Body of pancreas (tissue), 4 donors: ENCODE results near the gene SBF2. TPM values are rescaled to one million over a fixed set of nuclear protein-coding genes. Genes with fewer than 3 reads are reported as not detected.

Experiments
- ATAC-seq: fragments of 150-250 bp; one replicate; pipeline ENCODE4 v1.9.1; 2016
- DNase-seq, 4 donors: peaks; one replicate each; pipeline ENCODE4 v3.0.0-alpha.2; 2019
- H3K27ac ChIP-seq, 4 donors: fragments of 200-600 bp; sonication (generic); 1 replicate in 3 of 4; 2 replicates in 1 of 4; pipeline versions ENCODE4 v1.5.1 to v1.6.1; 2016 to 2019; ENCODE audit warnings: mild to moderate bottlenecking in 1 of 4, mixed read lengths in 1 of 4, moderate library complexity in 1 of 4
- H3K27me3 ChIP-seq, 2 donors: fragments of 200-600 bp; sonication (generic); one replicate each; pipeline ENCODE4 v1.6.0; 2016; ENCODE audit warnings: mild to moderate bottlenecking in 1 of 2
- H3K36me3 ChIP-seq, 2 donors: fragments of 200-600 bp; sonication (generic); replicated peaks in 1 of 2; 2 replicates each; pipeline ENCODE4 v1.5.1; 2016; ENCODE audit warnings: low read depth in 2 of 2; ENCODE audit not compliant: insufficient read depth in 1 of 2
- H3K4me1 ChIP-seq: fragments of 200-600 bp; sonication (generic); one replicate; pipeline ENCODE4 v1.6.0; 2016
- H3K4me3 ChIP-seq, 2 donors: fragments of 200-600 bp; sonication (generic); 1 replicate in 1 of 2; 2 replicates in 1 of 2; pipeline ENCODE4 v1.5.1; 2016 to 2019
- H3K9me3 ChIP-seq, 3 donors: fragments of 200-600 bp; sonication (generic); 1 replicate in 2 of 3; 2 replicates in 1 of 3; pipeline ENCODE4 v1.5.1; 2016
- POLR2A ChIP-seq, 3 donors: fragments of 450-650 bp; IDR thresholded peaks; one replicate each; pipeline ENCODE4 v1.6.1; 2016; ENCODE audit warnings: antibody characterized with exemption in 3 of 3, mild to moderate bottlenecking in 2 of 3
- WGBS, 2 donors: methylation state at CpG; one replicate each; pipeline ENCODE4 v1.1.5; 2017; 5-methylcytosine and 5-hydroxymethylcytosine counted together
- intact Hi-C: fragments of 100-400 bp; cut with DNase I; formaldehyde crosslinking; loops from one replicate; pipeline ENCODE4 v1.15.1; 2023
- total RNA-seq, 2 donors: library from RNA; depleted of rRNA; stranded (reverse); fragments of >200 nt; gene quantifications; one replicate each; pipeline ENCODE4 v1.1.0, GENCODE V29; 2016
- TF ChIP-seq, protein P1 (sequence below), 7 experiments: fragments of 450-650 bp in 4 of 7; fragments of 200-600 bp in 3 of 7; sonication (generic) in 3 of 7; IDR thresholded peaks; one replicate each; pipeline ENCODE4 v1.5.1; 2016 to 2019; ENCODE audit warnings: antibody characterized with exemption in 7 of 7

Gene SBF2
- total RNA-seq, 2 donors from 2014 or later = 23.6 to 38.9 TPM

DNA sequence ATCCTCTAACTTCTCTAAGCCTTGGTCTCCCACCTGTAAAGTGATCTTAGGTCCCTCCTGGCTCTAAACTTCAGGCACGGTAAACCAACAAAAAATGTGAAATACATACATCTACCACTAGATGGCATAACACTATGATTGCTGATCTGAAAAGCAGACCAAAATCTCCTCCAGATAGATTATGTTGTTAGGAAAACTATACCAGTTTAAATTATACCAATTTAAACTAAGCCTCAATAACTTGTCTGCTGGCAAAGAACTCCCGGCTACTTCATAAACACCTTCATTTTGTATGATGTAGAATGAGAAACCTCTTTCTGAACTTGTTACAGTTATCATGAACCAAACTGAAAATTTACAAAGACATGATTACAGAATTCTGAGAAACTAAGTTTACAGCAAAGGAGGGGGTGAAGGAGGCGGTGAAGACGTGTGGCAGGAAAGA is 85.9 kb downstream of the SBF2 start:
- Histone ChIP-seq H3K27me3 (no peaks in the 10 kb centered on the region), H3K4me3 (no peak overlapping the region), H3K9me3 (no peaks in the 10 kb centered on the region), H3K4me1 (no peaks in the 10 kb centered on the region), H3K27ac (no peak overlapping the region), H3K36me3 (no peaks in the 10 kb centered on the region)
- WGBS, 2 donors = 13% methylated on average over 4 of the region's 4 CpGs
- DNase-seq = no peak
- intact Hi-C loops = loop anchor here (5.0 kb wide), 1 partner anchor 99 kb away; the partner anchor contains the start of gene ADM
- no peak for TF ChIP-seq POLR2A (IDR thresholded peaks at IDR 0.05)
- TF ChIP-seq, protein P1, sequence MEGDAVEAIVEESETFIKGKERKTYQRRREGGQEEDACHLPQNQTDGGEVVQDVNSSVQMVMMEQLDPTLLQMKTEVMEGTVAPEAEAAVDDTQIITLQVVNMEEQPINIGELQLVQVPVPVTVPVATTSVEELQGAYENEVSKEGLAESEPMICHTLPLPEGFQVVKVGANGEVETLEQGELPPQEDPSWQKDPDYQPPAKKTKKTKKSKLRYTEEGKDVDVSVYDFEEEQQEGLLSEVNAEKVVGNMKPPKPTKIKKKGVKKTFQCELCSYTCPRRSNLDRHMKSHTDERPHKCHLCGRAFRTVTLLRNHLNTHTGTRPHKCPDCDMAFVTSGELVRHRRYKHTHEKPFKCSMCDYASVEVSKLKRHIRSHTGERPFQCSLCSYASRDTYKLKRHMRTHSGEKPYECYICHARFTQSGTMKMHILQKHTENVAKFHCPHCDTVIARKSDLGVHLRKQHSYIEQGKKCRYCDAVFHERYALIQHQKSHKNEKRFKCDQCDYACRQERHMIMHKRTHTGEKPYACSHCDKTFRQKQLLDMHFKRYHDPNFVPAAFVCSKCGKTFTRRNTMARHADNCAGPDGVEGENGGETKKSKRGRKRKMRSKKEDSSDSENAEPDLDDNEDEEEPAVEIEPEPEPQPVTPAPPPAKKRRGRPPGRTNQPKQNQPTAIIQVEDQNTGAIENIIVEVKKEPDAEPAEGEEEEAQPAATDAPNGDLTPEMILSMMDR (IDR thresholded peaks at IDR 0.05) = peak; percentile 51 to 75 (median 66)
- ATAC-seq = peak; percentile 35

DNA sequence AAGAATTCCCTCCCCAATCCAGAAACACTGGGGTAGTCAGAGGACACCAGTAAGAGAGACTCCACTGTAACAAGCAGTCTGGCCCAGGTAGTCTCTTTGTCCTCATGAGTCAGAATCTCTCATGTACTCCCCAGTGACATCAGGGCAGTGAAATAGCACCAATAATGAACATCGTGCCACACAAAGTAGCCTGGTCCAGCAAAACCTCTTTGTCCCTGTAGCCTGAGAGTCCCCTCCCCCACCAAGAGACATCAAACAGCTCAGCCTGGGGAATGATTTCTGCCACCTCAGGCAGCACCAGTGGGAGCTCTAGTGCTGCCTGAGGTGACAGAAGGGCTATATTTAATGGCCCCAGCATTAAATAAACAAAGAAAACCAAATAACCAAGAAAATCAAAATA is 88.1 kb downstream of the SBF2 start:
- intact Hi-C loops = loop anchor here (5.0 kb wide), 1 partner anchor 101 kb away; the partner anchor contains the start of gene ADM
- TF ChIP-seq POLR2A (IDR thresholded peaks at IDR 0.05) = no peak
- TF ChIP-seq, protein P1 (IDR thresholded peaks at IDR 0.05) = no peak

DNA sequence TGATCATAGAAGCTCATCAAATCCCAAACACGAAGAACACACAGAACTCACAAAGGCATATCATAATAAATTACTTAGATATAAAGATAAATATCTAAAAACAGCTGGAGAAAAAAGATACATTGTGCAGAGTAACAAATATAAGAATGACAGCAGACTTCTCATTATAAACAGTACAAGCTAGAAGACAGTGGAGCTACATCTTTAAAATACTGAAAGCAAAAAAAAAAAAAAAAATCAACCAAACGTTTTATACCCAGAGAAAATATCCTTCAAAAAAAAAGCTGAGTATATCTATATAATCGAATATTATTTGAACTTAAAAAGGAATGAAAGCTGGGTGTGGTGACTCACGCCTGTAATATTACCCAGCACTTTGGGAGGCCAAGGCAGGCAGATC is 90.0 kb downstream of the SBF2 start:
- Histone ChIP-seq H3K27ac (no peak overlapping the region), H3K27me3 (no peaks in the 10 kb centered on the region), H3K36me3 (no peaks in the 10 kb centered on the region), H3K4me3 (no peak overlapping the region), H3K4me1 (no peaks in the 10 kb centered on the region), H3K9me3 (no peaks in the 10 kb centered on the region)
- DNase-seq (no peak), ATAC-seq (no peak)
- 87 to 88% methylated on average over 4 of the region's 4 CpGs for WGBS, 2 donors
- intact Hi-C loops = no loop called here
- TF ChIP-seq POLR2A (IDR thresholded peaks at IDR 0.05) = no peak
- TF ChIP-seq, protein P1 (IDR thresholded peaks at IDR 0.05) = no peak

More for the DNA sequence above, 88.1 kb downstream of the SBF2 start:
- no peaks in the 10 kb centered on the region for H3K9me3 ChIP-seq
- H3K27me3 ChIP-seq = no peaks in the 10 kb centered on the region
- H3K27ac ChIP-seq = no peak overlapping the region
- no peaks in the 10 kb centered on the region for H3K36me3 ChIP-seq
- ATAC-seq = no peak
- DNase-seq = no peak
- H3K4me3 ChIP-seq = no peak overlapping the region
- H3K4me1 ChIP-seq = no peaks in the 10 kb centered on the region
- 60 to 67% methylated on average over 1 of the region's 1 CpG for WGBS, 2 donors

DNA sequence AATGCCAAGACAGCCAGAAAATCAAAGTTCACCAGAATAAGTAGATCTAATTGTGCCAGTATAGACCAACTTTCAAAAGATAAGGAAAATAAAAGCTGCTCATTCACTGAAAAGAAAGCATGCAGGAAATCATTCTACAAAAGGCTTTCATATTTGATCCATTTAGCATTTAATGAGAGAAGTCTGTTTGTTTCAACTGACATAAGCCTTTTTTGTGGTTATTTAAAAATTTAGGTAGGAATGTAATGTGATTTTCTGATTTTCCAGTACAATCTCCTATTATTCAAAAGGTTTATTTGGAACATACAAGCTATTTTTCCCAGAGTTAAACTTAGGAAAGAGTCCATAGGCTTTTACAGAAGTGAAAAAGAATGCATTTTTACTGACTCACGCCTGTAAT is 92.7 kb downstream of the SBF2 start:
- Histone ChIP-seq H3K27ac (no peak overlapping the region), H3K27me3 (no peaks in the 10 kb centered on the region), H3K36me3 (no peaks in the 10 kb centered on the region), H3K9me3 (no peaks in the 10 kb centered on the region), H3K4me1 (no peaks in the 10 kb centered on the region), H3K4me3 (no peak overlapping the region)
- ATAC-seq = no peak
- TF ChIP-seq POLR2A (IDR thresholded peaks at IDR 0.05) = no peak
- TF ChIP-seq, protein P1 (IDR thresholded peaks at IDR 0.05) = no peak
- DNase-seq = no peak
- 90 to 95% methylated on average over 1 of the region's 1 CpG for WGBS, 2 donors
- intact Hi-C loops = no loop called here

DNA sequence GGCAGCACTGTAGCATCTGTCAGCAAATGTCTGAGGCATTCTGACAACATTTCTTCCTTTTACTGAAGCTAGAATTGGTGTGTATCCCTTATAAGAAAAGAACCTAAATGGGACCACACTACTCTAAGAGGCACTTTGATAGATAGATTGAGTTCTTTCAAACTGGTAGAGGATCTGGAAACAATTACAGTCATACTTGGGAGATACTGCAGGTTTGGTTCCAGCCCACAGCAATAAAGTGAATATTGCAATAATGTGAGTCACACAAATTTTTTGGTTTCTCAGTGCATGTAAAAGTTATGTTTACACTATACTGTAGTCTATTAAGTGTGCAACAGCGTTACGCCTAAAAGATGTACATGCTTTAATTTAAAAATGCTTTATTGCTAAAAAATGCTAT is 96.9 kb downstream of the SBF2 start:
- H3K4me3 ChIP-seq = no peak overlapping the region
- H3K27me3 ChIP-seq = no peaks in the 10 kb centered on the region
- DNase-seq (no peak), ATAC-seq (no peak)
- H3K36me3 ChIP-seq = no peaks in the 10 kb centered on the region
- 95 to 98% methylated on average over 2 of the region's 2 CpGs for WGBS, 2 donors
- intact Hi-C loops = no loop called here
- no peaks in the 10 kb centered on the region for H3K9me3 ChIP-seq
- no peak overlapping the region for H3K27ac ChIP-seq
- no peaks in the 10 kb centered on the region for H3K4me1 ChIP-seq
- TF ChIP-seq, protein P1 (IDR thresholded peaks at IDR 0.05) = no peak
- no peak for TF ChIP-seq POLR2A (IDR thresholded peaks at IDR 0.05)
